BLaER1 treated with 17β-estradiol and CSF1 and Interleukin-3, amounts not matched to agents 10 nM and 100 nM (cell line): ENCODE data around the gene PIK3C2A.

Experiments used
- H3K27ac ChIP-seq, 11 experiments: shearing (Covaris generic); formaldehyde crosslinking; 2 replicates each; pipeline ENCODE4 v1.8.1; 2022
- H3K27me3 ChIP-seq, 11 experiments: shearing (Covaris generic); formaldehyde crosslinking; 2 replicates each; pipeline ENCODE4 v1.8.1; 2022
- H3K36me3 ChIP-seq, 11 experiments: shearing (Covaris generic); formaldehyde crosslinking; 2 replicates each; pipeline ENCODE4 v1.8.1; 2022
- H3K4me1 ChIP-seq, 10 experiments: shearing (Covaris generic); formaldehyde crosslinking; 2 replicates each; pipeline ENCODE4 v1.8.1; 2022
- H3K4me2 ChIP-seq, 11 experiments: shearing (Covaris generic); formaldehyde crosslinking; 2 replicates each; pipeline ENCODE4 v1.8.1; 2022
- H3K4me3 ChIP-seq, 10 experiments: shearing (Covaris generic); formaldehyde crosslinking; 2 replicates each; pipeline ENCODE4 v1.8.1; 2022
- H3K9ac ChIP-seq, 11 experiments: shearing (Covaris generic); formaldehyde crosslinking; 2 replicates each; pipeline ENCODE4 v1.8.1; 2022
- H3K9me3 ChIP-seq, 11 experiments: shearing (Covaris generic); formaldehyde crosslinking; replicated peaks in 1 of 11; 2 replicates each; pipeline ENCODE4 v1.8.1; 2022
- H4K20me1 ChIP-seq, 11 experiments: shearing (Covaris generic); formaldehyde crosslinking; 2 replicates each; pipeline ENCODE4 v1.8.1; 2022
- Cebpa-rat ChIP-seq, 11 experiments: shearing (Covaris generic); IDR thresholded peaks; 2 replicates each; pipeline ENCODE4 v1.8.1; 2022

The PIK3C2A gene

DNA sequence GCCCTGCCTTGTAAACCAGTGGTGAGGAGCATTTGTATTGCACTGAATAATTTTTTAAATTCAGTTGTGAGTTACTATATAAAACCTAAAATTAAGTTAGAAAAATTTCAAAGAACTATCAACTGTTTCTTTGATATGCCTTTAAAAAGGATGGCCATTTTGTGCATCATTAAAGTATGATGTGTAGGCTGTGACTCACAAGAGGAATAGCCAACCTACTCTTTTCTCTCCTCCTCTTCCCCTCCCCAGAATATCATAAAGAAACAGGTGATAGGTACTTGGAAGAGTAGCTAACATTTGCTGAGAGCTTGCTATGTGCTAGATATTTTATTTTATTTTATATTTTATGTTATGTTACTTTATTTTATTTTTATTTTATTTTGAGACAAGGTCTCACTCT lies 10.6 kb upstream of the PIK3C2A start:
- H3K9me3 ChIP-seq: peaks cover 9 to 16% (median 14%) of the 10 kb centered on the region in 11 experiments; a peak in 20 of 22 replicates
- no peak overlapping the region for H3K4me2 ChIP-seq
- no peak overlapping the region for H3K9ac ChIP-seq
- H3K4me1 ChIP-seq: peaks cover 0 to 5% (median 0%) of the 10 kb centered on the region in 10 experiments; a peak in 3 of 20 replicates
- TF ChIP-seq Cebpa-rat (IDR thresholded peaks at IDR 0.05): no peak
- no peak overlapping the region for H3K4me3 ChIP-seq
- no peak overlapping the region for H3K27ac ChIP-seq
- H4K20me1 ChIP-seq: no peaks in the 10 kb centered on the region
- peaks cover 0 to 3% (median 0%) of the 10 kb centered on the region in 11 experiments; a peak in 2 of 22 replicates for H3K36me3 ChIP-seq
- H3K27me3 ChIP-seq: no peaks in the 10 kb centered on the region

DNA sequence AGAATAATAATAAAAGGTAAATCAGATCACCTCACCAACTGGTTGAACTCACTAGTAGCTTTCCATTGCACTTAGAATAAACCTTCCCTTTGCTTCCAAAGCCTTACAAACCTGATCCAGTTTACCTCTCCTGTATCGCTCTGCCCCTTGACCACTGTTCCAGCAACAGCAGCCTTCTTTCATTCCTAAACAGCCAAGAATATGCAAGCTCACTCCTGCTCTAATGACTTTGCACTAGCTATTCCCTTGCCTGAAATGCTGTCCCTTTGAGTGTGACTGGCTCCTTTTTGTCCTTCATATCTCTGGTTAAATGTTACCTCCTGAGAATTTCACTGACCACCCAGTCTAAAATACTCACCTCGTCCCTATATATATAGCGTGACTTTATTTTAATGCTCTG lies 9.6 kb upstream of the PIK3C2A start:
- no peaks in the 10 kb centered on the region for H4K20me1 ChIP-seq
- no peak for TF ChIP-seq Cebpa-rat (IDR thresholded peaks at IDR 0.05)
- no peak overlapping the region for H3K4me2 ChIP-seq
- H3K27ac ChIP-seq: no peak overlapping the region
- H3K27me3 ChIP-seq: no peaks in the 10 kb centered on the region
- H3K9me3 ChIP-seq: peaks cover 9 to 17% (median 14%) of the 10 kb centered on the region in 11 experiments; a peak in 20 of 22 replicates
- no peak overlapping the region for H3K4me3 ChIP-seq
- peaks cover 0 to 5% (median 0%) of the 10 kb centered on the region in 10 experiments; a peak in 3 of 20 replicates for H3K4me1 ChIP-seq
- peaks cover 0 to 3% (median 0%) of the 10 kb centered on the region in 11 experiments; a peak in 2 of 22 replicates for H3K36me3 ChIP-seq
- H3K9ac ChIP-seq: no peak overlapping the region

DNA sequence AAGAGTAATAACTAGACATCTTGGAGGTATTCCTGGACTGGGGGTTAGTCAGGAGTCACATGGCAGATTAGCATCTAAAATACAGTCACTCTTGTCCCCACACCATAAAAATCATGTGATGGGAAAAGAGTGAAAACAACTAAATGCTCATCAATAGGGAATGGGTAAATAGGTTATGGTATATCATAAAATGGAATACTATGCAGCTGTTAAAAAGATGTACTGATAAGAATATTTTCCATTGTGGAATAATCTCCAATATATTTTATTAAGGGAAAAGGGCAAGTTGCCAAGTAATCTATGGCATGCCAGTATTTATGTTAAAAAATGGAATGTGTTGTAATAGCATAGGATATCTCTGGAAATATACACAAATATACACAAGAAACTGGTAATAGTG lies 6.6 kb upstream of the PIK3C2A start:
- no peak overlapping the region for H3K4me2 ChIP-seq
- no peak overlapping the region for H3K27ac ChIP-seq
- peaks cover 0 to 3% (median 0%) of the 10 kb centered on the region in 11 experiments; a peak in 2 of 22 replicates for H3K36me3 ChIP-seq
- H4K20me1 ChIP-seq: no peaks in the 10 kb centered on the region
- no peak overlapping the region for H3K4me3 ChIP-seq
- no peaks in the 10 kb centered on the region for H3K27me3 ChIP-seq
- peaks cover 9 to 26% (median 19%) of the 10 kb centered on the region in 10 experiments for H3K4me1 ChIP-seq
- TF ChIP-seq Cebpa-rat (IDR thresholded peaks at IDR 0.05): no peak
- H3K9ac ChIP-seq: no peak overlapping the region
- H3K9me3 ChIP-seq: peaks cover 9 to 17% (median 14%) of the 10 kb centered on the region in 11 experiments; a peak in 20 of 22 replicates

DNA sequence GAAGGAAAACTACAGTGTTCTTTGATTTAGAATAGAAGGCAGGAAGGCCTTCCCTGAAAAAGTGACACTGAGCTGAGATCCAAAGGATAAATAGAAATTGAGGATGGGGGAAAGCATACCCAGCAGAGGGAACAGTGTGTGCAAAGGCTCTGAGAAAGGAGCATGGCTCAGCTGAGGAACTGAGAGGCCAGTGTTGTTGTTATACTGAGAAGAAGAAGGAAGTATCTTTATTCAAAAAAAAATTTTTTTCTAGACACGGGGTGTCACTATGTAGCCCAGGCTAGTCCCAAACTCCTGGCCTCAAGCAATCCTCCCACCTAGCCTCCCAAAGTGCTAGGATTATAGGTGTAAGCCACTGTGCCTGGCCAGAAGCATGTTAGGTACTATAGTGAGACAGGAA lies 3.5 kb upstream of the PIK3C2A start:
- H3K4me1 ChIP-seq: peaks cover 25 to 40% (median 33%) of the 10 kb centered on the region in 10 experiments
- peak overlapping the region in 3 of 11 experiments; percentile 9 to 19 (median 10); a peak in 3 of 22 replicates for H3K27ac ChIP-seq
- TF ChIP-seq Cebpa-rat (IDR thresholded peaks at IDR 0.05): no peak
- peaks cover 0 to 11% (median 5%) of the 10 kb centered on the region in 11 experiments; a peak in 11 of 22 replicates for H4K20me1 ChIP-seq
- no peak overlapping the region for H3K4me3 ChIP-seq
- no peaks in the 10 kb centered on the region for H3K27me3 ChIP-seq
- H3K9me3 ChIP-seq: peaks cover 9 to 17% (median 14%) of the 10 kb centered on the region in 11 experiments; a peak in 20 of 22 replicates
- H3K4me2 ChIP-seq: peak overlapping the region in 5 of 11 experiments; percentile 2 to 96 (median 95); a peak in 7 of 22 replicates
- peaks cover 0 to 3% (median 0%) of the 10 kb centered on the region in 11 experiments; a peak in 2 of 22 replicates for H3K36me3 ChIP-seq
- 0 out of 22 replicates have a peak overlapping the region, but pooled peaks of 1 of the 11 experiments have one; percentile 4 for H3K9ac ChIP-seq

DNA sequence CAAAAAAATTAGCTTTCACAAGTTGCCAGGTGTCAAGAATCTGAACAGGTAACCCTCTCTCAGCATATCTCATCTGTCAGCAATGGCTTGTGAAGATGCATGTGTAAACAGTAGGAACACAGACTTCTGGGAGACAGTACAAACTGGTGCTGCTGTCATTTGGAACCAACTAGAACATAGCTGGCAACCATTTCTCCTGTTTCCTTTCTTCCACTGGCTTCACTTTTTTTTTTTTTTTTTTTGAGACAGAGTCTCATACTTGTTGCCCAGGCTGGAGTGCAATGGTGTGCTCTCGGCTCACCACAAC lies 2.1 kb upstream of the PIK3C2A start:
- Histone ChIP-seq H3K27me3 (no peaks in the 10 kb centered on the region), H3K27ac (peak overlapping the region; percentile 48 to 95 (median 91); a peak in 19 of 22 replicates), H4K20me1 (peaks cover 5 to 25% (median 16%) of the 10 kb centered on the region in 11 experiments; a peak in 15 of 22 replicates), H3K36me3 (peaks cover 0 to 5% (median 3%) of the 10 kb centered on the region in 11 experiments; a peak in 4 of 22 replicates), H3K4me3 (peak overlapping the region in 5 of 10 experiments; percentile 35 to 93 (median 59); a peak in 8 of 20 replicates), H3K4me1 (peaks cover 30 to 48% (median 37%) of the 10 kb centered on the region in 10 experiments), H3K9ac (peak overlapping the region; percentile 65 to 94 (median 87); a peak in 18 of 22 replicates), H3K9me3 (peaks cover 9 to 17% (median 13%) of the 10 kb centered on the region in 11 experiments; a peak in 20 of 22 replicates), H3K4me2 (peak overlapping the region; percentile 81 to 96 (median 91))
- TF ChIP-seq Cebpa-rat (IDR thresholded peaks at IDR 0.05): no peak

DNA sequence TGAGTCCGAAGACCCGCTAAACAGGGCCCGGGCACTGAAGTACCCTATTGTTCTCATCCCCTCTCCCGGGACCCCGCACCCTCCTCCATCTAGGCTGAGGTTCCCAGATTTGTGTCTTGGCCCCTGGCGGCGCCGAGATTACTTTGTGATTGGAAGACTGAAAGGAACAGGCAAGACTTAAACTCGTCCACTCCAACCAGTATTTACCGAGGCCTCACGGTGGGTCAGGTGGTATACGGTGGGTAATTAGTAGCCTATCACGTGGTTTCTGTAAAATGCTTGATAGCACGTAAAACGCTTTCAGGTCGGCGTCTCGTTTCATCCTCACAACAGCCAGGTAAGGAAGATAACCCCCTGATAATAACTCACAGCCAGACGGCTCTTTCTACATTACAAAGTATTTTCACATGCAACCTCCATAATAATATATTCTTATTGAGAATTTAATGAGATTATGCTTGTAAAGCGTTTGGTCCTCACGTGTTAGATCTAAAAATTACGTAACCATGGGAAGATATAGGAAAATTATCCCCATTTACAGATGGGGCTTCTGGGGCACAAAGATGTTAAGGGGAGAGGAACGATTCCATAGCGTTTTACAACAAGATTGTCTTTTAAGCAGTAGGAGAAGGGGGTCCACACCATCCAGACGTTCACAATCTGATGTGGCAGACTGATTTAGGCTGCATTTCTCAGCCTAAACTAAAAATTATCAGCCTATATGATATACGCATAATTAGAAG lies 642 bp upstream of the PIK3C2A start:
- H3K4me2 ChIP-seq: peak overlapping the region; percentile 81 to 96 (median 91)
- H3K4me3 ChIP-seq: peak overlapping the region; percentile 79 to 97 (median 88)
- no peak for TF ChIP-seq Cebpa-rat (IDR thresholded peaks at IDR 0.05)
- peaks cover 0 to 17% (median 12%) of the 10 kb centered on the region in 11 experiments; a peak in 14 of 22 replicates for H3K36me3 ChIP-seq
- H3K9me3 ChIP-seq: peaks cover 0 to 3% (median 0%) of the 10 kb centered on the region in 11 experiments; a peak in 2 of 22 replicates
- H3K9ac ChIP-seq: peak overlapping the region; percentile 84 to 95 (median 92)
- H3K4me1 ChIP-seq: peaks cover 30 to 48% (median 37%) of the 10 kb centered on the region in 10 experiments
- peak overlapping the region; percentile 80 to 95 (median 91) for H3K27ac ChIP-seq
- no peaks in the 10 kb centered on the region for H3K27me3 ChIP-seq
- H4K20me1 ChIP-seq: peaks cover 5 to 40% (median 27%) of the 10 kb centered on the region in 11 experiments; a peak in 15 of 22 replicates

DNA sequence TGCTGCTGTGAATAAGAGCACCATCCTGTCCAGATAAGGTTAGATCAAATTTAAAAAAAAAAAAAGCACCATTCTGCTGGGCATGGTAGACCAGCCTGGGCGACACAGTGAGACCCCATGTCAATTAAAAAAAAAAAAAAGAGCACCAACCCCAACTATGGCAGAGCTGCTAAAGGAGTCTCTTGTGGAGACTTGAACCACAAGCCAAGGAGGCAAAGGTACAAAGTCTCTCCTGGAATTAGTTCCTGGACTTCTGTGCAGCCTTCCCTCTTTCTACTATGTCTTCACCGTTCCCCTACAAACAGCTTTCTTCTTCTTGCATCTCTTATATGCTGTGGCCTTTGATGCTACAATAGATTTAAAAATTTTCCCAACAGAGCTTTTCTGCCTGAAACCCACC lies 1.3 kb downstream of the PIK3C2A start:
- Histone ChIP-seq H3K27ac (peak overlapping the region in 3 of 11 experiments; percentile 92 to 95 (median 93); a peak in 4 of 22 replicates), H3K27me3 (no peaks in the 10 kb centered on the region), H3K9me3 (no peaks in the 10 kb centered on the region), H3K36me3 (peaks cover 0 to 34% (median 18%) of the 10 kb centered on the region in 11 experiments; a peak in 17 of 22 replicates), H3K9ac (peak overlapping the region; percentile 84 to 95 (median 92)), H3K4me1 (peaks cover 30 to 49% (median 37%) of the 10 kb centered on the region in 10 experiments), H3K4me2 (peak overlapping the region; percentile 75 to 95 (median 89)), H3K4me3 (peak overlapping the region; percentile 79 to 97 (median 88)), H4K20me1 (peaks cover 5 to 57% (median 40%) of the 10 kb centered on the region in 11 experiments; a peak in 16 of 22 replicates)
- TF ChIP-seq Cebpa-rat (IDR thresholded peaks at IDR 0.05): no peak

DNA sequence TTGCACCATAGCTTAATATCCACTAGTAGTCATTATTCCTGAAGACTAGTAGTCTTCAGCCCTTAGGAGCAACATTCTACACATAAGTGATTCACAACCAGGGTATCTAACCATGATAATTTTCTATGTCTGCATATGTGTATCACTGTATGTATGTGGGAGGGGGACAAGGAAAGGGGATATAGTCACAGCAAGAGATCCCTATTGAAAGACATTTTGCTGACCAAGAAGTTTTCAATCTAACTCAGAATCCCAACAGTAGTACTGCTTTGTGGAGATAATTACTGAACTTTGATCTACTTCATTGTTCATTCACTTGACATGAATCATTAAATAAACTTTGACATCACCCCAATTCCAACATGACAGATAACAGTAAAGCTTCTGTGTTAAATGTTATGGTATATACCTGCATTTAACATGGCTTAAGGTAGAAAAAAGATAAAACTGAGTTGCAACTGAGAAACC lies 10.3 kb downstream of the PIK3C2A start:
- Histone ChIP-seq H3K9ac (no peak overlapping the region), H3K4me2 (no peak overlapping the region), H4K20me1 (peaks cover 6 to 72% (median 47%) of the 10 kb centered on the region in 11 experiments; a peak in 16 of 22 replicates), H3K4me3 (no peak overlapping the region), H3K36me3 (peaks cover 32 to 60% (median 48%) of the 10 kb centered on the region in 11 experiments), H3K4me1 (peaks cover 9 to 21% (median 15%) of the 10 kb centered on the region in 10 experiments; a peak in 17 of 20 replicates), H3K27me3 (no peaks in the 10 kb centered on the region), H3K27ac (no peak overlapping the region), H3K9me3 (peaks cover 0 to 7% (median 3%) of the 10 kb centered on the region in 11 experiments; a peak in 2 of 22 replicates)
- no peak for TF ChIP-seq Cebpa-rat (IDR thresholded peaks at IDR 0.05)
